SHP77 (cell line): ENCODE results near the gene RBPJ.

Experiments used
- DNase-seq, 2 experiments: peaks; one replicate each; lab custom pipeline; 2025; lab: John Stamatoyannopoulos, UW

RBPJ gene

DNA sequence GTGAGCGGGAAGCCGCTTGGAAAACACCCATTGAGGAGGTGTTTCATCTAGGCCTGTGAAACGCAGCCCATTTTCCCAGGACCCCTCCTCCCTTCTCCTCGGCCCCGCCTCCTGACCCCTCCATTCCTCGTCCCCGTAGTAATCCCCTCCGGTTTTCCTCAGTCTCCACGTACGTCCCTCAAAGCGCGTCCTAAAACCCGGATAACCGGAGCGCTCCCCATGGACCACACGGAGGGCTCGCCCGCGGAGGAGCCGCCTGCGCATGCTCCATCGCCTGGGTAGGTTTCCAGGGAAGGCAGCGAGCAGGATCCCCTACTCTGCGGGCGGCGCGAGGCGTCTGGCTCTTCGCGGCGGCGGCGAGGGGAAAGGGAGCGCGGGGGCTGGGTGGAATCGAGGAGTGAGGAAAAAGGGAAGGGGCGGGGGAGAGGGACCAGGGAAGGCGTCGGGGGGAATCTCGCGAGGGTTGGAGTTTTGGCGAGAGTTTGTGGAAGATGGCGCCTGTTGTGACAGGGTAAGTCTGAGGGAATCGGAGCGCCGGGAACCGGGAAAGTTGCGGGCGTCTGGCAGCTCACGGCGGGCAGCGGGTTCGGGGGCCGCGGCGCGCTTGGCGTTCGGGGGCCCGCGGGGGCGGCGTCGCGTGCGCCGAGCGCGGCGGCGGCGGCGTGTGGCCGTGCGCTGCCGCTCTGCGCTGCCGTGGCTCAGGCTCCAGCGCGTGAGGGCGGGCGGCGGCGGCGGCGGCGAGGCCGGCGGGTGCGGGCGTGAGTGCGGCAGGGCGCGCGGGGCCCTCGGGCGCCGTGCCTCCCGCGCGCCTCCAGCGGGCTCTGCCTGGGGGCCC lies at the start of gene RBPJ:
RBPJ (plus strand) TSS at position 477 of the 835 bp plus-strand sequence; CDS start at position 492, 15 bp downstream.
- peak; percentile 73 to 84 for DNase-seq

GRCh38 chr4:26271703-26272102 lies 49.1 kb upstream of the RBPJ start:
- no peak for DNase-seq

- no peak for DNase-seq
Measured at GRCh38 chr4:26272654-26273615, 47.9 kb upstream of the RBPJ start.

DNA sequence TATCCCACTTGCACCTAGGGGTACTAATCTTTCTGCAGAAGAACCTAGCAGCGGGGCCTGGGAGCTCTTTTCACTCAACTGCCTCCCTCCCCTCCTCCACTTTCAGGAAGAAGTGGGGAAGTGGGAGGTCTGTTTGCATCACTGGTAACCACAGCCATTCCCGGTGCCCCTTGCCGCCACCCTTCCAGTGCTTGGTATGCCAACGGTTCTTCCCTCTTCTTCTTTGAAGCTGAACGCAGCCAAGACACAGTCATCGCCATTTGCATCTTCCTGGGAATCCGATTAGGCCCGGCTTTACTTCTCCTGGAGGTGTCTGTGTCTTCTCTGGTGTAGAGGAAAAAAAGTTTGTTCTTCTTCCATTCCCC lies 47.2 kb upstream of the RBPJ start:
- DNase-seq: no peak

- no peak for DNase-seq
Measured at GRCh38 chr4:26275281-26275680, 45.5 kb upstream of the RBPJ start.

GRCh38 chr4:26279446-26279845 lies 41.4 kb upstream of the RBPJ start:
- no peak for DNase-seq

DNA sequence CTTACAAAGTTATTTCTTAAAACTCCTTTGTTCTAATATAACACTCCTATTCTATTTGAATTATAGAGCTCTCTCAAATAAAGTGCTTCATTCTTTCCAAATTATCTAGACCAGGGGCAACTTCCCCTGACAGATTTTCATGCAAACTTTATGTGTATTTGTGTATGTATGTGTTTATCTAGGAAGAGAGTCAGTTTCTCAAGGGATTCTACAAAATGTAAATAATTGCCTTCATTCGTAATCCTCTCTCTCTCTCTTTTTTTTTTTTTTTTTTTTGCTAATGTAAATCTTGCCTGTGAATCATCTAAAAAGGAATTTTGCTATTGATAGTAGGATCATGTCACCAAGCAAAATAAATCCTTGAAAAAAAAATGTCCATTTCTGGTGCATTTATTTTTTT lies 38.9 kb upstream of the RBPJ start:
- DNase-seq: no peak

DNA sequence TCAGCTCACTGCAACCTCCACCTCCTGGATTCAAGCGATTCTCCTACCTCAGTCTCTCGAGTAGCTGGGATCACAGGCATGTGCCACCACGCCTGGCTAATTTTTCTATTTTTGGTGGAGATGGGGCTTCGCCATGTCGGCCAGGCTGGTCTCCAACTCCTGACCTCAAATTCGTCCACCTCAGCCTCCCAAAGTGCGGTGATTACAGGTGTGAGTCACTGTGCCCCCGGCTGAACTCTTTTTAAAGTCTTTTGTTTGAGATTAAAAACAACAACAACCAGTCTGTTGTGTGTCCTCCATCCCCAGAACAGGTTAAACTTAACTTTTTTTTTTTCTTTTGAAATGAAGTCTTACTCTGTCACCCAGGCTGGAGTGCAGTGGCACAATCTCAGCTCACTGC lies 36.3 kb upstream of the RBPJ start:
- DNase-seq: no peak

DNA sequence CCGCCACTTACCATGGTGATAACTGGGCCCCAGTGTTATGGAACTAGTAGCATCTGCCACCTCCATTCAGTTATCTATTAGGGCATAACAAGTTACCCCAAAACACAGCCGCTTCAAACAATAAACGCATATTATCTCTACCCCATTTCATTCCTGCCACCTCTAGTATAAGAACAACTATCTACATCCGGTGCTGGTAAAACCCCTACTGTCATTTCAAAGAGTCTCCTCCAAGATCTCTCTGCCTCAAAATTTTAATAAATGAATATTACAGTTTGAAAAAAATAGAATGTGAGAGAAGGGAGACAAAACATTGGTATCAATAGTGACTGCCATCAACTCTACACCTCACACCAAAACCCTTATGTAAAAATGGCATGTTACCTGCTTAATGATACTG lies 35.5 kb upstream of the RBPJ start:
- no peak for DNase-seq

DNA sequence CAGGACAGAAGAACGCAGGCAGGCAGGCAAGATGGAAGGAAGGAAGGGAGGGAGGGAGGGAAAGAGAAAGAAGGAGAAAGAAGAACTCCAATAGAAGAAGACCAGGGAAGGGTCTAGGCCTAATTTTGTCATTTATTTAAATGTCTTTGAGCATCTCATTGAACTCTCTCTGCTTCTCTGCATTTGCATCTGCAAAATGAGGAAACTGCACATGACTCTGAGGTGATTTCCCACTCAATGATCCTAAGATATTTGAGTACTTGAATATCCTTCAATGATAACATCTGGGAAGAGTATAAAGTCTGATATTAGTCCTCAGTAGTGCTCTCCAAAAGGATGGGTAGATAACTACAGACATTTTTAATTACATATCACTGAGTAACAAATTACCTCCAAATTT lies 33.1 kb upstream of the RBPJ start:
- no peak for DNase-seq

DNA sequence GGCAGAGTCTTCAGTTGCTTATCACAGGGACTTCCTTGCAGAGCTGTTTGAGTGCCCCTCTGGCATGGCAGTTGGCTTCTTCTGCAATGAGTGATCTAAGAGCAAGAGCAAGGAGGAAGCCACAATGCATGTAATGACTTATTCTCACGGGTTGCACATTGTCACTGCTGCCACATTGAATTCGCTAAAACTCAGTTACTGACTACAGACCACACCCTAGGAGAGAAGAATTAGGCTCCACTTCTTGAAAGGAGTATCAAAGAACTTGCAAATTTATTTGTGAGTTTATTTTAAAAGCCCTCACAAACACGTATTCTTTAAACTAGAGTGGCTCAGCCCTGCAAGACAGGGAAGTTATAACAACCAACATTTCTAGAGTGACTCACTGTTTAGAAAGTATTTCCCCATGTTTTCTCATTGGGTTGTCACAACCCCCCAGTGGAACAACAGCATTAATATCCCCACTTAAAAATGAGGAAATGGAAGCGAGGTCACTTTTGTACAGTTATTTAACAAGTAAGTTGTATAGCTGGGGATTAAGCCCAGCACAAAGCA lies 32.4 kb upstream of the RBPJ start:
- no peak for DNase-seq

DNA sequence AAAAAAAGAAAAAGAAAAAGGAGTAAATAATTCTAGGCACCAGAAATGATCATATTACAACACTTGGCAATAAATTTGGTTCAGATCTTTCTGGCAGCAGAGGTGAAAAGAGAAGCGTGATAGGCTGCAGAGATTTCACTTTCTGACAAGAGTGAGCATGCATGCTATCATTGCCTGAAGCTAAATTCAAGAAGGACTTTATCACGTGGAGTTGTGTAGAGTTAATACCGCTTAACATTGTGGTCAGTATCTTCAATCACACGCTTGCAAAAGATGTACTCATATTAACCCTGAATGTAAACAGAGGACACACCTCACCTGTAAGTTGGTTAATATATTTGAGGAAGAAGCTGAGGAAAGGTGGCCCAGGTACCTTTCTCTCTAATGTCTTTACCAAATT lies 31.4 kb upstream of the RBPJ start:
- no peak for DNase-seq

DNA sequence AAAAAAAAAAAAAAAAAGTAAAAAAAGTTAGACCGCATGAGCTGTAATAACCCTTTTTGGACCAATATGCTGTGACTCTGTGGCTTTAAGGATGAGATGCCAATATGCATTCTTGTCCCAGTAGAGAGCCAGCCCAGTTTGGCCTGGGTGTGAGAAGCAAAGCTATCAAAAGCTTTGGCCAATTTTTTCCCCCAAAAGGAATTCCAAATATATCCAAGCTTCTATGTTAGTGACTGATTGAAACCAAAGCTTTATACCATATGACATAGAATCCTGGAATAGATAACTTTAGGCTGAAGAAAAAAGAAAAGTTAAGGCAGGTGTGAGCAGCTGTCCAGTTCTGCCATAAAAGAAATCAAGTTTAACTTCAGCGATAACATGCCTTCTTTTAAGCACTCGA lies 30.5 kb upstream of the RBPJ start:
- DNase-seq: no peak

GRCh38 chr4:26294904-26295303 lies 25.9 kb upstream of the RBPJ start:
- no peak for DNase-seq

GRCh38 chr4:26296021-26296420 lies 24.8 kb upstream of the RBPJ start:
- DNase-seq: no peak

DNA sequence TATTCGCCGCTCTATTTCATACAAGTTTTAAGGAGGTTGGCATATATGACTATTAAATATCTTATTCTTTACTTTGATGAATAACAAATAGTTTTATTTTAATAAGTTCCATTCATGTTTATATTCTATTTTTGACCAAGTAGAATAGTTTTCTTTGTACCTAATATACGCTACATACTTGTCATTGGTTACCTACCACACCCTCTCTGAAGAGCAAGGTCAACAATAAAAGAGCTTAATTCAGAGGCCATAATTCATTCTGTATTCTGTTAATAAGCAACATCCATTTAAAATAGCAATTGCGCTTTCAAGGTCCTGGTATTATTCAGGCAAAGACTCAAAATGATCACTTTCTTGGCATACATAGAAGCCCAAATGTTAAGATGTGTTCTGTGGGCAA lies 24.3 kb upstream of the RBPJ start:
- DNase-seq: no peak

- DNase-seq: no peak
Measured at GRCh38 chr4:26297219-26297618, 23.6 kb upstream of the RBPJ start.

GRCh38 chr4:26298198-26298947 lies 22.4 kb upstream of the RBPJ start:
- DNase-seq: no peak

DNA sequence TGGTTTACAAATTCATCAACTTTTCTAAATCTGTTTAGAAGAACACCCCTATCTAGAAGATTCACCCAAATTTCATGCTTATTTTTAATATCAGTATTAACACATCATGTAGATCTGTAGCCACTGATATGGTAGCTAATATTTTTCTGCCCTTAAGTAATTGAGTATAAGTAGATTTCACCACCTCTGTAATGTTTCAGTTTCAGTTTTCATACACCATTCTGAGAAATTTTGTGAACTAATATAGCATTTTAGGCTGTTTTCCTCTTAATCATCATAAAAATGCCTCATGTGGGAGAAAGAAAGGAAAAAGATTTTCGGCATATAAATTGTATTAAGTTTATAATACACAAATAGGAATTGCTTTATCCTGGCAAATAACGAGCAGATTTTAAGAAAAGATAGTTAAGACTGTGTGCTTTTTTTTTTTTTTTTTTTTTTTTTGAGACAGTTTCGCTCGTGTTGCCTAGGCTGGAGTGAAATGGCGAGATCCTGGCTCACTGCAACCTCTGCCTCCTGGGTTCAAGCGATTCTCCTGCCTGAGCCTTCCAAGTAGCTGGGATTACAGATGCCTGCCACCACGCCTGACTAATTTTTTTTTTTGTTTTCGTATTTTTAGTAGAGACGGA lies 21.4 kb upstream of the RBPJ start:
- DNase-seq: no peak

- no peak for DNase-seq
Measured at GRCh38 chr4:26300314-26301307, 20.2 kb upstream of the RBPJ start.
